ENCODE measurements around the gene BSG.

BSG gene

DNA sequence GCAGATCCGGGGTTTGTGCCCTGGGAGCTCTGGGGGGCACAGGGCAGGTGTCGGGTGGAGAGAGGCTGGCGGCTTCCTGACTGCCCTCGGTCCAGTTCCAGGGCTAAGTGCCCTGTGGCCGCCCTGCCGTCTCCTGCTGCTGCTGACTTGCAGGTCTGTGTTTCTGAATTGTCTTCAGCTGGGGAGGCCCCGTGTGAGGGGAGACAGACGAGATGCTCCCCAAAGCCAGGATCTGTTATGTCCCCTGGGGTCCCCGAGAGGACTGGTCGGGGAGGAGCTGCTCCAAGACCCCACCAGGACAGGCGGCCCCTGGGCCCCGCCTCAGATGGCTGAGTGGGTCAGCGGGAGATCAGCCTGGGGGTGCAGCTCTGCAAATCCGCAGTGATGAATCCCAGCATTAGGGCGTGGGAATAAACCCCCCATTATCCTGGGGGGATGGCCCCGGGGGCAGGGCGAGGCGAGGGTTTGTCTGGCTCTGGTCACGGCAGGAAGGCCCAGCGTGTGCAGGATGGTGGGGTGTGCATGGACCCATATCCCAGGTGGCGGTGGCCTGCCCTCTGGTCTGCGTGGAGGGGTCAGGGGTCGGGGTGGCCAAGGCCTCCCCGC is 22.0 kb downstream of the BSG start:
- no peaks in the 10 kb centered on the region for H3K9me3 ChIP-seq
- peaks cover 0 to 12% (median 4%) of the 10 kb centered on the region in 4 donors for H3K4me1 ChIP-seq
- H3K27me3 ChIP-seq: peaks cover 4 to 84% of the 10 kb centered on the region in 2 donors
- no peaks in the 10 kb centered on the region for H3K36me3 ChIP-seq
- no peak for DNase-seq
- TF ChIP-seq, protein P1, sequence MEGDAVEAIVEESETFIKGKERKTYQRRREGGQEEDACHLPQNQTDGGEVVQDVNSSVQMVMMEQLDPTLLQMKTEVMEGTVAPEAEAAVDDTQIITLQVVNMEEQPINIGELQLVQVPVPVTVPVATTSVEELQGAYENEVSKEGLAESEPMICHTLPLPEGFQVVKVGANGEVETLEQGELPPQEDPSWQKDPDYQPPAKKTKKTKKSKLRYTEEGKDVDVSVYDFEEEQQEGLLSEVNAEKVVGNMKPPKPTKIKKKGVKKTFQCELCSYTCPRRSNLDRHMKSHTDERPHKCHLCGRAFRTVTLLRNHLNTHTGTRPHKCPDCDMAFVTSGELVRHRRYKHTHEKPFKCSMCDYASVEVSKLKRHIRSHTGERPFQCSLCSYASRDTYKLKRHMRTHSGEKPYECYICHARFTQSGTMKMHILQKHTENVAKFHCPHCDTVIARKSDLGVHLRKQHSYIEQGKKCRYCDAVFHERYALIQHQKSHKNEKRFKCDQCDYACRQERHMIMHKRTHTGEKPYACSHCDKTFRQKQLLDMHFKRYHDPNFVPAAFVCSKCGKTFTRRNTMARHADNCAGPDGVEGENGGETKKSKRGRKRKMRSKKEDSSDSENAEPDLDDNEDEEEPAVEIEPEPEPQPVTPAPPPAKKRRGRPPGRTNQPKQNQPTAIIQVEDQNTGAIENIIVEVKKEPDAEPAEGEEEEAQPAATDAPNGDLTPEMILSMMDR (IDR thresholded peaks at IDR 0.05): no peak
- no peak overlapping the region for H3K4me3 ChIP-seq
- intact Hi-C loops (cut with DNase I; ENCODE audit: low total_unique reads): no loop called here
- no peak overlapping the region for H3K27ac ChIP-seq

GRCh38 chr19:595326-596262 is 23.2 kb downstream of the BSG start:
- peaks cover 0 to 6% (median 2%) of the 10 kb centered on the region in 4 donors for H3K4me1 ChIP-seq
- H3K4me3 ChIP-seq: no peak overlapping the region
- peaks cover 4 to 78% of the 10 kb centered on the region in 2 donors for H3K27me3 ChIP-seq
- H3K9me3 ChIP-seq: no peaks in the 10 kb centered on the region
- no peak overlapping the region for H3K27ac ChIP-seq
- no peak for DNase-seq
- intact Hi-C loops (cut with DNase I; ENCODE audit: low total_unique reads): no loop called here
- H3K36me3 ChIP-seq: no peaks in the 10 kb centered on the region
- TF ChIP-seq, protein P1 (IDR thresholded peaks at IDR 0.05): no peak

DNA sequence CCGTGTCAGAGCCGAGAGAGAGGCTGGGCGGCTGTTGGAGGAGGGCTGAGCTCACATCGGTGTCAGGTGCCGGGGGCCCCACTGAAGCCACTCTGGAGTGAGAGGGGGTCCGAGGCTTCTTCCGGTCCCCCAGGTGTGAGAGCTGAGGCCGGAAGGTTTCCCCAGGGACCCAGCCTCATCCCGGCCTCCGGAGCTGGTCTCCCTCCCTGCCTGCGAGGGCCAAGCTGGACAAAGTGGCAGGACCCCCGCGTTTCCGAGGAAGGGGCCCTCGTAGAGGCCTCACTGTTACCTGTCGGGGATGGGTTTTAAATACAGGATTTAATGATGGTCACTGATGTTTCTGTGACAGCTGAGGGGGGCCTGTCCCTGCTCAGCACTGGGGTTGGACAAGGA is 23.9 kb downstream of the BSG start:
- H3K4me3 ChIP-seq: no peak overlapping the region
- no peak overlapping the region for H3K27ac ChIP-seq
- no peaks in the 10 kb centered on the region for H3K9me3 ChIP-seq
- no peaks in the 10 kb centered on the region for H3K36me3 ChIP-seq
- no peaks in the 10 kb centered on the region for H3K4me1 ChIP-seq
- TF ChIP-seq, protein P1 (IDR thresholded peaks at IDR 0.05): no peak
- no peak for DNase-seq
- intact Hi-C loops (cut with DNase I; ENCODE audit: low total_unique reads): no loop called here
- peaks cover under 1 to 71% of the 10 kb centered on the region in 2 donors for H3K27me3 ChIP-seq

GRCh38 chr19:597406-598315 is 25.3 kb downstream of the BSG start:
- Histone ChIP-seq H3K27me3 (peaks cover 0 to 61% of the 10 kb centered on the region in 2 donors), H3K27ac (no peak overlapping the region), H3K36me3 (no peaks in the 10 kb centered on the region), H3K9me3 (no peaks in the 10 kb centered on the region), H3K4me1 (no peaks in the 10 kb centered on the region), H3K4me3 (no peak overlapping the region)
- intact Hi-C loops (cut with DNase I; ENCODE audit: low total_unique reads): no loop called here
- TF ChIP-seq, protein P1 (IDR thresholded peaks at IDR 0.05): no peak
- no peak for DNase-seq

GRCh38 chr19:601310-601709 is 28.9 kb downstream of the BSG start:
- DNase-seq: no peak
- Histone ChIP-seq H3K27ac (no peak overlapping the region), H3K27me3 (peaks cover 0 to 34% of the 10 kb centered on the region in 2 donors), H3K4me1 (no peaks in the 10 kb centered on the region), H3K9me3 (no peaks in the 10 kb centered on the region), H3K36me3 (no peaks in the 10 kb centered on the region), H3K4me3 (no peak overlapping the region)
- TF ChIP-seq, protein P1 (IDR thresholded peaks at IDR 0.05): no peak
- intact Hi-C loops (cut with DNase I; ENCODE audit: low total_unique reads): no loop called here
